G401.6 (cell line): ENCODE results near the gene CACNG5.
"Not testable (repeated sequence)": the region's sequence is repeated elsewhere in the genome, so short reads cannot be mapped to it uniquely, and the experiment has no call there.

Experiments used
- FAIRE-seq: peaks from 2 replicates; lab custom pipeline; 2012; peaks lifted over from hg19 to GRCh38; lab: Jason Lieb, UNC

CACNG5 gene

GRCh38 chr17:66849851-66850580 lies 15.1 kb downstream of the CACNG5 start:
- FAIRE-seq, result no peak

DNA sequence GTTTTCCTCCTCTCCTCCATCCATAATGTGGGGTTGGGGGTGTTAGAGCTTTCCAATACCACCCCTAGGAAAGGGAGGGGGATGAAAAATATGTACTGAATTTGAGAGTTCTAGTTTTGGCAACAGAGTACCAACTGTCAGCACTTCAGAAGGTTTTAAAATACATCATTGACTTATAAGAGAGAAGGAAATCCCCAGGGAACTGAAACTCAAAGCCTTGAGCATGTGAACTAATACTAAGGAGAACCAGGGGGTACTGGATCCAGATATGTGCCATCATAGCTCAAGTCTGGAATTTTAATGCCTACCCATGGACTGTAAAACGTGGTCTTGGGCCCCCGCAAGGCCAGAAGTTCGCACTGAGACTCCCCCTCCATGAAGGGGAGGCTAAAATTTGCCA lies 15.8 kb downstream of the CACNG5 start:
- no peak for FAIRE-seq

DNA sequence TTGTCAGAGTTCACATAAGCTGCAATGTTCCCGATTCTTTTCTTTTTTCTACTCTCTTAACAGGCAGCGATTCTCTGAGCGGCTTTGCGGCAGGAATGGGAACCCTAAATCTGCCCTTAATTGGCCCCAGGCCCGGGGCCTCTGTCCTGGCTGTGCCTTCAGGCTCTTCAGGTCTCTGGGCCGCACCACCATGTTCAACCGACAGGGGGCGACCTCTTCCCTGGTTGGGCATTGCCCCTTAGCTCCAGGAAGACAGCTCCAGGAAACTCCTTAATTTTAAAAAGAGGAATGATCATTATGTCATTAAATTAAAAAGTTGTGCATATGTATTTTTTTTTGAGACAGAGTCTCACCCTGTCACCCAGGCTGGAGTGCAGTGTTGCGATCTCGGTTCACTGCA lies 20.3 kb downstream of the CACNG5 start:
- no peak for FAIRE-seq

DNA sequence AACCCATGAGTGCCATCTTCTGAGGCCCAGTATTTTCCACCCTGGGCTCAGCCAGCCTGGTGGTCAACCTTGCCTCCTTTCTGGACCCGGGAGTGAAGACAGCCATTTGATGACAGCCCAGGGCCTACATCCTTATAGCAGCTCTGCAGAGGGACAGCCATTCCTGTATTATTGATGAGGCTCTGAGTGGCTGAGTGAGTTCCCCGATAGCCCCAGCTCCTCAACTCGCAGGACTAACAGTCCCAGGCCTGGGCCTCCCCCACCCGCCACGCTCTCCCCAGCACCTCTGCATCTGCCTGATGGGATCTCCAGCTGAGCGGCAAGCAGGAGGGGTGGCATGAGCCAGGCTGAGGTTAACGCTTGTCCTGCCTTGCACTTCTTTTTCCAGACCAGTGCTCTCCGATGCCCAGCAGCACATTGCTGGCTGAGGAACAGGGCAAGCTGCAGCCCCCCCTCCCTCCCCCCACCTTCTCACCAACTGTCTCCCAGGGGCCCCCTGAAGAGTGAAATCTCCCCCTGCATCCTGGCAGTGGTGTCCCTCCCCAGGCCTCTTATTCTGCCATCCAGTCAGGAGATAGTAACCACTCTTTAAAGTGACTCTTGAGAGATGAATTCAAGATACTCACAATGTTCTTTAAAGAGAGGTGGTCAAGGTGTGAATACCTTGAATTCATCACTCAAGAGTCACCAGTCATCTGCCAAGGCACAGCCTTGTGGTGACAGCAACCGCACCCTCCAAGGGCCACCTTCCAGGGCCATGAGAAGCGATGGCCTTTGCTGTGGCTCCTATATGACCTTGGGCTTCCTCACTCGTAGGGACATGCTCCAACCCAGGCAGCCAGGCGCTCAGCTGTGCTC lies 23.5 kb downstream of the CACNG5 start:
- FAIRE-seq, result no peak

DNA sequence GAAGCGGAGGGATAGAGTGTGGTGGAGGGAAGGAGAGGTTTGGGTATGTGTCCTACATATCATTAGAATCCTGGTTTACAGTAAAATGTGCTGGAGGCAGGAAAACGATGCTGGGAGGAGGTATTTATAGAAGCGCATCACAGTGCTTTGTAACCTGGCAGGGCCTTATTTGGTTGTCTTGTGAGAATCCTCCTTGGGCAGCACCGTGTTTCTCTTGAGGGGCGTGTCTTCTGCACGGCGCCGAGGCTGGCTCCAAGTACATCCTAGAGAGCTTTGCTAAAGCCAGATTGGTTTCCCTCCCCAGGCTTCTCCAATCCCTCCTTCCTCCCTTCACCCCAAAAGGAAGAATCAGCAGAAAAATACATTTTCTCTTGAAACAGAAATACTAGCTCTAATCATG lies 24.4 kb downstream of the CACNG5 start:
- FAIRE-seq, result no peak

GRCh38 chr17:66860204-66860603 lies 25.3 kb downstream of the CACNG5 start:
- no peak for FAIRE-seq

GRCh38 chr17:66863820-66864219 lies 28.9 kb downstream of the CACNG5 start:
- no peak for FAIRE-seq

DNA sequence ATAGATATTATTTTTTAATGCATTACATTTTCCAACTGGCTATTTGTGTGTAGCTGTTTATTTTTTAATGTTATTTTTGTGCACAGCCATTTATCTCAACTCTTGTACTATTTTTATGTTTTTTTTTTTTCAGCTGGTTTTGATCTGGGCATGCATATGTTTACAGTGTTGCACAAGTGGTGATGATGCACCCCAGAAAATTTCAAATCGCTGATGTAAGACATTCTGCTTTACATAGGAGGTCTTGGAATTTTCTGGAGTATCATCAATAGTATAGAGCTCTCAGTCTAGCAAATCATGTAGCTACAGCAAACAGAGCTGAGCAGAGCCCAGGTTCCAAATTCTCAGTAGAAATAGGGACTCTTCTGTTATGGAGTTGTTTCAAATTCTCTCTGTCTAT lies 30.2 kb downstream of the CACNG5 start:
- no peak for FAIRE-seq

DNA sequence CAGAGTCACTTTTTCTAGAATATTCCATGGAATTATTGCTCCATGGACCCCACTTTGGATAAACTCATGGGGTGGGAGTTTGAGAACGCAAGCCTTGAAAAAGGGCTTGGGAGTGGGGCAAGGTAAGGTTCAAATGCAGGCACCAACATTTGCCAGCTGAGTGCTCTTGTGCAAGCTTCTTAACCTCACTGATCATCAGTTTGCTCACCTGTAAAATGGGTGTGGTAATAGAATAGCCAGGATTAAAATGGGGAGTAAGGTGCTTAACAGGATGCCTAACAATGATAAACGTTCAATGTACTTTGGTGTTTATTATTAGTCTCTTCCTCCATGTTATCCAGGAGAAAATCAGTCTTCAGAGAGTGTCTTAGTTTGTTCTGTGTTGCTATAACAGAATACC lies 39.0 kb downstream of the CACNG5 start:
- FAIRE-seq, result no peak

DNA sequence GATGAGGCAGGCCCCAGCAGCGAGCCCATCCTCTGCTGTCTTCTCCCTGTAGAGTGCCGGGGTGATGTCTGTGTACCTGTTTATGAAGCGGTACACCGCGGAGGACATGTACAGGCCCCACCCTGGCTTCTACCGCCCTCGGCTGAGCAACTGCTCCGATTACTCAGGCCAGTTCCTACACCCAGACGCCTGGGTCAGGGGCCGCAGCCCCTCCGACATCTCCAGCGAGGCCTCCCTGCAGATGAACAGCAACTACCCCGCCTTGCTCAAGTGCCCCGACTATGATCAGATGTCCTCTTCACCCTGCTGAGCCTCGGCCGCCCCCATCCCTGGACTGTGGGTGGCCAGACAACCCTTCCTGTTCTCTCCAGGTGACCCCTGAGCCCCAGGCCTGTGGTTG lies 50.0 kb downstream of the CACNG5 start:
- FAIRE-seq, result no peak

GRCh38 chr17:66885417-66885816 lies 50.5 kb downstream of the CACNG5 start:
- FAIRE-seq, result no peak

- no peak for FAIRE-seq
Observed at GRCh38 chr17:66889480-66890230, 54.7 kb downstream of the CACNG5 start.

DNA sequence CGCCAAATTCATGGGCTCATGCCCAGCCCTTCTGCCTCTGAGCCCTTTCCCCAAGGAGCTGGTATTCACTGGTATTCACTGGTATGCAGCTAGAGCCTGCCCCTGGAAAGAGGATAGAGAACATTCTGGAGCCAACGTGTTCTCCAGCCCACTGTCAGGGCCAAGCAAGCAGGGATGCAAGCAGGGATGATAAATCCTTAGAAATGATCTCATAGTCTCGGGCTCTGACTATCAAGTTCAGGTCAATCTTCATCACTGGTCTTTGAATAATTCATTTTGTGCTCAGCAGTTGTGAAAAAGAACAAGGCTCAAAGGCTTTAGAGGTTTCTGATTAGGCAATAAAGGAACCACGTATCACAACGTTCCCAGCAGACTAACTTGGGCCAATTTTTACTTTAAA lies 57.3 kb downstream of the CACNG5 start:
- FAIRE-seq, result no peak

- no peak for FAIRE-seq
Observed at GRCh38 chr17:66893382-66893781, 58.5 kb downstream of the CACNG5 start.

DNA sequence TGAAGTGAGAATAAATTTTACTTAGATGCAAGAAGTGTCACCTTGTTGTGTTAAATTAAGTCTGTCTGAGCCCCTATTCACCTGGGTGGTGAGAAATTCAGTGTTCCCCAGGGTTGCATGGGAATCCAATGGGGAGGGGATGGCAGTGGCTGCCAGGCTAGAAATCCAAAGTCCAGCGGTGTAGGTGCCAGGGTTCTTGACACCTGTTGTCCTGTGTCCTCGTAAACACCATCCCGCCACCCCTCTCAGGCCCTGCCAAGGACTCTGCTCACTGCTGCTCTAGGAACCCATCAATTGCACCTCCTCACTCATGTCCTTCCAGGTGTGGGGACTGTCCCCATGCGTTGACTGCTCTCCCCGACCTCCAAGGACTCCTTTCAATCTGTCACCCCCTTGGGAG lies 58.9 kb downstream of the CACNG5 start:
- FAIRE-seq, result no peak

GRCh38 chr17:66897141-66897540 lies 62.2 kb downstream of the CACNG5 start:
- FAIRE-seq, result no peak

- no peak for FAIRE-seq
Observed at GRCh38 chr17:66898536-66898935, 63.6 kb downstream of the CACNG5 start.

- FAIRE-seq, result no peak
Observed at GRCh38 chr17:66900126-66901010, 65.5 kb downstream of the CACNG5 start.

DNA sequence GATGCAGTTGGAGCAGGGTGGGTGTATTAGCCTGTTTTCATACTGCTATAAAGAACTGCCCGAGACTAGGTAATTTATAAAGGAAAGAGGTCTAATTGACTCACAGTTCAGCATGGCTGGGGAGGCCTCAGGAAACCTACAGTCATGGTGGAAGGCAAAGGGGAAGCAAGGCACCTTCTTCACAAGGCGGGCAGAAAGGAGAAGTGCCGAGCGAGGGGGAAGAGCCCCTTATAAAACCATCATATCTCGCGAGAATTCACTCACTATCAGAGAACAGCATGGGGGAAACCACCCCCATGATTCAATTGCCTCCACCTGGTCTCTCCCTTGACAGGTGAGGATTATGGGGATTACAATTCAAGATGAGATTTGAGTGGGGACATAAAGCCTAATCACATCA lies 68.4 kb downstream of the CACNG5 start:
- not testable (repeated sequence) for FAIRE-seq

DNA sequence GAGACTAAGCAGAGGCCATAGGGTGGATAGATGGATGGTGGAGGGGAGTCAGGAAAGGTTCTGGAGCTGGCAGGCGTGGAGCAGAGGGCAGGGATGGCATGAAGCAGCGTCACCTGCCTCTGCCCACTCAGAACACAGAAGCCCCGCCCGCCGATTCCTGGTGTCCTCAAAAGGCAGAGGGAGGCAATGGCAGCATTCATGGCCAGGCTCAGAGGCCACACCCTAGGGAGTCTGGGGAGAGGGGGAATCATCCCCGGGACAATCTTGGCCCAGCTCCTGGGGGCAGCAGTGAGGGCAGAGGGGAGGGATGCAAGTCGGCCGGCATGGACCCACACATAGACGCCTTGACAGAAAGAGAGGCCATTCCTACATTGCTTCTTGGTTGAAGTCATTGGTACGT lies 68.9 kb downstream of the CACNG5 start:
- no peak for FAIRE-seq

- FAIRE-seq, result no peak
Observed at GRCh38 chr17:66904760-66905624, 70.1 kb downstream of the CACNG5 start.
